ENCODE results near the gene NUP93. TPM values are rescaled to one million over a fixed set of nuclear protein-coding genes. Genes with fewer than 3 reads are reported as not detected.
"Not testable (repeated sequence)": the region's sequence is repeated elsewhere in the genome, so short reads cannot be mapped to it uniquely, and the experiment has no call there.

The NUP93 gene
- total RNA-seq, 1 experiment from 2014 or later: 165 TPM

DNA sequence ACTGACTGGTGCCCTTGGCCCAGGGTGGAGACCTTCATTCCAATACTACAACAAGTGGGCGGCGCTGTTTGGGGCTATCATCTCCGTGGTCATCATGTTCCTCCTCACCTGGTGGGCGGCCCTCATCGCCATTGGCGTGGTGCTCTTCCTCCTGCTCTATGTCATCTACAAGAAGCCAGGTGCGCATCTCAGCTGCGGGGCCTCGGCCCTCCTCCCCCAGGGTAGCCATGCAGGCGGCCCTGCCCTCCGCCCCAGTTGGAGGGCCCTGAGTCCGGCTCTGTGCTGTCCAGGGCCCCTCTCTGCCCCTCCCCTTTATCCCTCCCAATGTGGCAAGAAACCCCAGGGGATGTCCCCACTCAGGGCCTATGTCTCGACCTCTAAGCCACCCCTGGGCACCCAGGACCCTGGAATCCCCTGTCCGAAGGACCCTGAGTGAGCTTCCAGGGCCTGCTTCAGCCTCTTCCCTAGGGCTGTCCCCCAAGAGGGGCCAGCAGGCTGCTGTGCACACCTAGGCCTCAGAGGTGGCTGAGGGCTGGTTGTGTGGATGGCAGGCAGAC lies 154.2 kb downstream of the NUP93 start:
- no peak overlapping the region for H3K4me3 Mint-ChIP-seq
- Histone ChIP-seq H3K27ac (ENCODE audit: insufficient read length, low read depth, low read length) (no peak overlapping the region), H2BK12ac (ENCODE audit: insufficient read length, low read depth, low read length) (no peak overlapping the region), H4K5ac (ENCODE audit: insufficient read length, low read depth, low read length) (no peak overlapping the region), H3K9me3 (ENCODE audit: control insufficient read depth, low read depth, low read length) (peaks cover 11% of the 10 kb centered on the region), H3K4me1 (ENCODE audit: insufficient read depth, low read length) (no peaks in the 10 kb centered on the region), H3K18ac (ENCODE audit: insufficient read length, low read depth, low read length) (no peak overlapping the region), H4K91ac (ENCODE audit: insufficient read length, low read depth, low read length) (no peak overlapping the region), H2BK20ac (ENCODE audit: low read depth, low read length, poor library complexity, severe bottlenecking) (no peak overlapping the region), H3K4me2 (ENCODE audit: insufficient read depth, insufficient read length, low read length) (no peak overlapping the region), H3K23me2 (ENCODE audit: insufficient read length, low read depth, low read length, poor library complexity, severe bottlenecking) (no peaks in the 10 kb centered on the region), H3K14ac (ENCODE audit: insufficient read depth, low read length) (no peak overlapping the region), H2BK15ac (ENCODE audit: low read depth, low read length) (no peak overlapping the region), H2AFZ (ENCODE audit: low read length) (no peak overlapping the region), H2AK5ac (ENCODE audit: insufficient read length, low read length) (no peak overlapping the region), H3T11ph (ENCODE audit: low read length) (no peak overlapping the region), H3K79me2 (ENCODE audit: insufficient read depth, low read length) (no peaks in the 10 kb centered on the region), H4K20me1 (ENCODE audit: control insufficient read depth, insufficient read depth, insufficient read length) (no peaks in the 10 kb centered on the region), H3K23ac (ENCODE audit: insufficient read length, low read depth, low read length) (no peak overlapping the region), H3K27me3 (ENCODE audit: insufficient read depth, low read length) (no peaks in the 10 kb centered on the region), H3K9ac (ENCODE audit: extremely low read depth, insufficient read length, low read length) (no peak overlapping the region), H2BK5ac (ENCODE audit: insufficient read length, low read length) (no peak overlapping the region), H3K79me1 (ENCODE audit: insufficient read depth, low read depth, low read length, poor library complexity, severe bottlenecking) (no peaks in the 10 kb centered on the region), H4K8ac (replicated peaks; ENCODE audit: insufficient read length, low read depth, low read length) (no peak overlapping the region), H3K4ac (ENCODE audit: low read depth, low read length) (no peak overlapping the region), H2BK120ac (ENCODE audit: low read depth, low read length, poor library complexity, severe bottlenecking) (no peak overlapping the region), H3K56ac (ENCODE audit: insufficient read length, low read depth, low read length) (no peak overlapping the region)
- TF ChIP-seq, protein P1, sequence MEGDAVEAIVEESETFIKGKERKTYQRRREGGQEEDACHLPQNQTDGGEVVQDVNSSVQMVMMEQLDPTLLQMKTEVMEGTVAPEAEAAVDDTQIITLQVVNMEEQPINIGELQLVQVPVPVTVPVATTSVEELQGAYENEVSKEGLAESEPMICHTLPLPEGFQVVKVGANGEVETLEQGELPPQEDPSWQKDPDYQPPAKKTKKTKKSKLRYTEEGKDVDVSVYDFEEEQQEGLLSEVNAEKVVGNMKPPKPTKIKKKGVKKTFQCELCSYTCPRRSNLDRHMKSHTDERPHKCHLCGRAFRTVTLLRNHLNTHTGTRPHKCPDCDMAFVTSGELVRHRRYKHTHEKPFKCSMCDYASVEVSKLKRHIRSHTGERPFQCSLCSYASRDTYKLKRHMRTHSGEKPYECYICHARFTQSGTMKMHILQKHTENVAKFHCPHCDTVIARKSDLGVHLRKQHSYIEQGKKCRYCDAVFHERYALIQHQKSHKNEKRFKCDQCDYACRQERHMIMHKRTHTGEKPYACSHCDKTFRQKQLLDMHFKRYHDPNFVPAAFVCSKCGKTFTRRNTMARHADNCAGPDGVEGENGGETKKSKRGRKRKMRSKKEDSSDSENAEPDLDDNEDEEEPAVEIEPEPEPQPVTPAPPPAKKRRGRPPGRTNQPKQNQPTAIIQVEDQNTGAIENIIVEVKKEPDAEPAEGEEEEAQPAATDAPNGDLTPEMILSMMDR (conservative IDR thresholded peaks at IDR 0.05): no peak
- peaks cover 10 to 15% (median 14%) of the 10 kb centered on the region in 3 experiments for H3K36me3 Mint-ChIP-seq (ENCODE audit: insufficient read depth in 1 of 3, low read depth in 3 of 3)
- no peak overlapping the region for H3K27ac Mint-ChIP-seq
- no peaks in the 10 kb centered on the region for H3K4me1 Mint-ChIP-seq
- WGBS (ENCODE audit: extremely low coverage, insufficient read length, low lambda C conversion rate): no CpG with 5 or more reads among the region's 14 CpGs
- no peak for DNase-seq
- H3K27me3 Mint-ChIP-seq (ENCODE audit: low read depth): peaks cover 6% of the 10 kb centered on the region
- peaks cover 20 to 23% of the 10 kb centered on the region in 2 experiments for H3K9me3 Mint-ChIP-seq

DNA sequence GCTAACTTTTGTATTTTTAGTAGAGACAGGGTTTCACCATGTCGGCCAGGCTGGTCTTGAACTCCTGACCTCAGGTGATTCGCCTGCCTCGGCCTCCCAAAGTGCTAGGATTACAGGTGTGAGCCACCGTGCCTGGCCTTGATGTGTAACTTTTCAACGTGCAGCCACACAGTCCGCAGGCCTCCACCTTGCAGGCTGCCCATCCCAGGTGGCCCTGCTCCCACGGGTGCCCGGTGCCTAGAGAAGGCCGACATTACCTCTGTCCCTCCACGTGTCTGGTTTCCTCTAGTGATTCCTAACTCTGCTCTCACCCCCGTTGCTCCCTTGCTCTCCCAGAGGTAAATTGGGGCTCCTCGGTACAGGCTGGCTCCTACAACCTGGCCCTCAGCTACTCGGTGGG lies 155.0 kb downstream of the NUP93 start:
- H3K27me3 ChIP-seq (ENCODE audit: insufficient read depth, low read length); H4K91ac ChIP-seq (ENCODE audit: insufficient read length, low read depth, low read length); H3K4me1 ChIP-seq (ENCODE audit: insufficient read depth, low read length); H3K27ac Mint-ChIP-seq; H3K14ac ChIP-seq (ENCODE audit: insufficient read depth, low read length); H2BK120ac ChIP-seq (ENCODE audit: low read depth, low read length, poor library complexity, severe bottlenecking); H4K8ac ChIP-seq (replicated peaks; ENCODE audit: insufficient read length, low read depth, low read length); H3K79me2 ChIP-seq (ENCODE audit: insufficient read depth, low read length); H3K4me3 Mint-ChIP-seq; H3K56ac ChIP-seq (ENCODE audit: insufficient read length, low read depth, low read length); H3K23me2 ChIP-seq (ENCODE audit: insufficient read length, low read depth, low read length, poor library complexity, severe bottlenecking); H3K79me1 ChIP-seq (ENCODE audit: insufficient read depth, low read depth, low read length, poor library complexity, severe bottlenecking); H3K27ac ChIP-seq (ENCODE audit: insufficient read length, low read depth, low read length); H2BK12ac ChIP-seq (ENCODE audit: insufficient read length, low read depth, low read length); H3K4me2 ChIP-seq (ENCODE audit: insufficient read depth, insufficient read length, low read length); DNase-seq; H3T11ph ChIP-seq (ENCODE audit: low read length); H4K20me1 ChIP-seq (ENCODE audit: control insufficient read depth, insufficient read depth, insufficient read length); H2AK5ac ChIP-seq (ENCODE audit: insufficient read length, low read length); H3K4ac ChIP-seq (ENCODE audit: low read depth, low read length); H2AFZ ChIP-seq (ENCODE audit: low read length); H3K9ac ChIP-seq (ENCODE audit: extremely low read depth, insufficient read length, low read length); H3K4me1 Mint-ChIP-seq; H2BK5ac ChIP-seq (ENCODE audit: insufficient read length, low read length); H2BK15ac ChIP-seq (ENCODE audit: low read depth, low read length); H3K23ac ChIP-seq (ENCODE audit: insufficient read length, low read depth, low read length); H2BK20ac ChIP-seq (ENCODE audit: low read depth, low read length, poor library complexity, severe bottlenecking); H3K18ac ChIP-seq (ENCODE audit: insufficient read length, low read depth, low read length); H3K27me3 Mint-ChIP-seq (ENCODE audit: low read depth); H4K5ac ChIP-seq (ENCODE audit: insufficient read length, low read depth, low read length): not testable (repeated sequence)
- H3K36me3 Mint-ChIP-seq (ENCODE audit: insufficient read depth in 1 of 3, low read depth in 3 of 3): peaks cover 10 to 15% (median 14%) of the 10 kb centered on the region in 3 experiments
- WGBS (ENCODE audit: extremely low coverage, insufficient read length, low lambda C conversion rate): no CpG with 5 or more reads among the region's 13 CpGs
- H3K9me3 ChIP-seq (ENCODE audit: control insufficient read depth, low read depth, low read length): peaks cover 11% of the 10 kb centered on the region
- peaks cover 20 to 23% of the 10 kb centered on the region in 2 experiments for H3K9me3 Mint-ChIP-seq

Measured in H9 (cell line).